HepG2 (cell line): ENCODE results near the gene LANCL1.

ENCODE experiments used
- CCDC6 ChIP-seq: sonication (generic); formaldehyde crosslinking; IDR thresholded peaks from 2 replicates; pipeline ENCODE4 v1.8.1; 2022; ENCODE audit warnings: mild to moderate bottlenecking, missing genetic modification reagents, moderate library complexity
- MAZ ChIP-seq, 2 experiments: sonication (generic) in 1 of 2; formaldehyde crosslinking in 1 of 2; IDR thresholded peaks; 2 replicates each; pipeline versions ENCODE4 v1.5.0 to v1.6.1; 2012 to 2020; ENCODE audit warnings: low read depth in 2 of 2, mild to moderate bottlenecking in 2 of 2, borderline replicate concordance in 1 of 2, improper control_type of control experiment in 1 of 2, low read length in 1 of 2, missing genetic modification reagents in 1 of 2, moderate library complexity in 1 of 2
- MBD4 ChIP-seq: IDR thresholded peaks from 2 replicates; pipeline ENCODE4 v1.6.1; 2012; ENCODE audit warnings: low read length, inconsistent platforms, borderline replicate concordance
- RORA ChIP-seq: sonication (generic); formaldehyde crosslinking; IDR thresholded peaks from 2 replicates; pipeline ENCODE4 v1.5.0; 2020; ENCODE audit warnings: mild to moderate bottlenecking, missing genetic modification reagents, moderate library complexity
- SP2 ChIP-seq: sonication (generic); formaldehyde crosslinking; IDR thresholded peaks from 2 replicates; pipeline ENCODE4 v1.5.1; 2020; ENCODE audit warnings: mild to moderate bottlenecking, missing genetic modification reagents
- USF2 ChIP-seq, 2 experiments: sonication (generic) in 1 of 2; formaldehyde crosslinking in 1 of 2; IDR thresholded peaks; 2 replicates each; pipeline versions ENCODE4 v1.5.1 to v1.6.1; 2011 to 2020; ENCODE audit warnings: borderline replicate concordance in 1 of 2, low read depth in 1 of 2, low read length in 1 of 2, mild to moderate bottlenecking in 1 of 2, missing genetic modification reagents in 1 of 2, moderate library complexity in 1 of 2
- ZBTB49 ChIP-seq: sonication (generic); formaldehyde crosslinking; IDR thresholded peaks from 2 replicates; pipeline ENCODE4 v1.4.0; 2020; ENCODE audit warnings: missing genetic modification reagents, borderline replicate concordance
- ZZZ3 ChIP-seq: sonication (generic); formaldehyde crosslinking; IDR thresholded peaks from 2 replicates; pipeline ENCODE4 v1.4.0; 2020; ENCODE audit warnings: missing genetic modification reagents, mild to moderate bottlenecking, borderline replicate concordance

GRCh38 chr2:210480079-210480478 is 3.5 kb upstream of the LANCL1 start:
- TF ChIP-seq RORA (CRISPR knock-in tag) (no peak), USF2 (IDR thresholded peaks at IDR 0.05; ENCODE audit: low read depth, low read length) (no peak), USF2 (CRISPR knock-in tag; IDR thresholded peaks at IDR 0.05; ENCODE audit: borderline replicate concordance) (no peak), MAZ (IDR thresholded peaks at IDR 0.05; ENCODE audit: borderline replicate concordance, low read depth, low read length) (no peak), MAZ (CRISPR knock-in tag; IDR thresholded peaks at IDR 0.05; ENCODE audit: low read depth) (no peak), SP2 (CRISPR knock-in tag) (no peak), MBD4 (no peak), ZBTB49 (CRISPR knock-in tag) (no peak), CCDC6 (no peak), ZZZ3 (no peak)
